ENCODE measurements around the gene SPSB2. TPM values are rescaled to one million over a fixed set of nuclear protein-coding genes. Genes with fewer than 3 reads are reported as not detected.

SPSB2 gene
- polyA plus RNA-seq, 1 of the 3 experiments (the other 2 are of a cell fraction): 16.9 TPM

- Histone ChIP-seq H3K4me3 (ENCODE audit: low read depth in 2 of 2, low read length in 1 of 2) (no peak overlapping the region), H3K9me3 (no peaks in the 10 kb centered on the region), H3K4me1 (ENCODE audit: control insufficient read depth in 1 of 2, insufficient read depth in 2 of 2, low read depth in 1 of 2, low read length in 1 of 2) (peaks cover 22 to 24% of the 10 kb centered on the region in 2 experiments; a peak in 3 of 4 replicates), H3K4me2 (no peak overlapping the region), H3K27ac (ENCODE audit: low read depth in 2 of 2, low read length in 1 of 2) (no peak overlapping the region), H3K27me3 (ENCODE audit: insufficient read depth) (no peaks in the 10 kb centered on the region), H3K36me3 (replicated peaks in 1 of 2; ENCODE audit: control insufficient read depth in 1 of 2, insufficient read depth in 2 of 2, low read length in 1 of 2) (peaks cover 6 to 9% of the 10 kb centered on the region in 2 experiments), H3K9ac (no peak overlapping the region), H3K9me2 (no peaks in the 10 kb centered on the region), H4K20me1 (ENCODE audit: insufficient read depth) (no peaks in the 10 kb centered on the region), H3K79me2 (ENCODE audit: insufficient read depth) (peaks cover 3% of the 10 kb centered on the region; the same call in 1 of the 2 replicates), H2AFZ (ENCODE audit: low read depth) (no peak overlapping the region), H3F3A (replicated peaks; ENCODE audit: insufficient read depth) (peaks cover 25% of the 10 kb centered on the region)
- TF ChIP-seq PBX3 (IDR thresholded peaks at IDR 0.05) (no peak), SIN3A (IDR thresholded peaks at IDR 0.05; ENCODE audit: borderline replicate concordance, low read depth, low read length) (no peak)
- POLR2A ChIA-PET: interaction anchor here (0.9 to 1.4 kb wide), 4 partner anchors 9 to 40 kb away, joined by 3 to 5 read pairs (median 3); no protein-coding TSS in a partner anchor
- CTCF ChIA-PET: interaction anchor here (1.3 to 8.2 kb wide), 5 partner anchors 16 to 49 kb away, joined by 3 to 134 read pairs (median 5); partner anchors contain the start of genes C12orf57, RNU7-1 and SPSB2
- 89% methylated on average over 7 of the region's 7 CpGs for WGBS (ENCODE audit: low lambda C conversion rate)
- no peak for DNase-seq
Measured at GRCh38 chr12:6921539-6921938, 48.4 kb upstream of the SPSB2 start.

GRCh38 chr12:6919588-6919987 is 46.5 kb upstream of the SPSB2 start:
- Histone ChIP-seq H3K79me2 (ENCODE audit: insufficient read depth) (peaks cover 13% of the 10 kb centered on the region; the same call in 1 of the 2 replicates), H3K4me2 (no peak overlapping the region), H3K36me3 (replicated peaks in 1 of 2; ENCODE audit: control insufficient read depth in 1 of 2, insufficient read depth in 2 of 2, low read length in 1 of 2) (peaks cover 6 to 11% of the 10 kb centered on the region in 2 experiments), H3F3A (replicated peaks; ENCODE audit: insufficient read depth) (peaks cover 5% of the 10 kb centered on the region), H3K9ac (no peak overlapping the region), H4K20me1 (ENCODE audit: insufficient read depth) (no peaks in the 10 kb centered on the region), H2AFZ (ENCODE audit: low read depth) (no peak overlapping the region), H3K27ac (ENCODE audit: low read depth in 2 of 2, low read length in 1 of 2) (no peak overlapping the region; a peak in 1 of 4 replicates), H3K4me1 (ENCODE audit: control insufficient read depth in 1 of 2, insufficient read depth in 2 of 2, low read depth in 1 of 2, low read length in 1 of 2) (peaks cover 11 to 14% of the 10 kb centered on the region in 2 experiments; a peak in 3 of 4 replicates), H3K9me2 (no peaks in the 10 kb centered on the region), H3K9me3 (no peaks in the 10 kb centered on the region), H3K4me3 (ENCODE audit: low read depth in 2 of 2, low read length in 1 of 2) (no peak overlapping the region), H3K27me3 (ENCODE audit: insufficient read depth) (no peaks in the 10 kb centered on the region)
- 82% methylated on average over 7 of the region's 7 CpGs for WGBS (ENCODE audit: low lambda C conversion rate)
- TF ChIP-seq MXI1 (IDR thresholded peaks at IDR 0.05; ENCODE audit: low read depth, low read length) (no peak), PBX3 (IDR thresholded peaks at IDR 0.05) (no peak), CHD2 (IDR thresholded peaks at IDR 0.05; ENCODE audit: low read length, partially characterized antibody) (no peak), SMC3 (IDR thresholded peaks at IDR 0.05; ENCODE audit: low read depth, low read length) (no peak), TCF12 (IDR thresholded peaks at IDR 0.05) (no peak), FOXM1 (IDR thresholded peaks at IDR 0.05; ENCODE audit: low read depth) (no peak)
- CTCF ChIA-PET: interaction anchor here (1.2 to 8.2 kb wide), 5 partner anchors 17 to 51 kb away, joined by 3 to 134 read pairs (median 7); partner anchors contain the start of genes C12orf57 and SPSB2
- POLR2A ChIA-PET: interaction anchor here (2.2 kb wide), 1 partner anchor 24 kb away, joined by 6 read pairs; the partner anchor contains the start of genes C12orf57 and RNU7-1
- DNase-seq: no peak

All from SK-N-SH (cell line).